Keratinocyte (primary cell): ENCODE data around the gene SCCPDH.

Experiments used
- EZH2 ChIP-seq: IDR thresholded peaks from one replicate; pipeline ENCODE4 v1.6.1; 2012; ENCODE audit warnings: inconsistent platforms, mild to moderate bottlenecking, low read length, moderate library complexity
- TF ChIP-seq, protein P1 (sequence below), 3 experiments: IDR thresholded peaks in 1 of 3; conservative IDR thresholded peaks in 1 of 3; optimal IDR thresholded peaks in 1 of 3; 2 replicates in 2 of 3; 3 replicates in 1 of 3; pipeline versions ENCODE3 to v1.5.1; 2011; ENCODE audit warnings: low read length in 3 of 3, mild to moderate bottlenecking in 3 of 3, moderate library complexity in 2 of 3, control low read depth in 1 of 3, inconsistent platforms in 1 of 3; ENCODE audit not compliant: insufficient read depth in 2 of 3; ENCODE audit errors: extremely low read depth in 1 of 3

DNA sequence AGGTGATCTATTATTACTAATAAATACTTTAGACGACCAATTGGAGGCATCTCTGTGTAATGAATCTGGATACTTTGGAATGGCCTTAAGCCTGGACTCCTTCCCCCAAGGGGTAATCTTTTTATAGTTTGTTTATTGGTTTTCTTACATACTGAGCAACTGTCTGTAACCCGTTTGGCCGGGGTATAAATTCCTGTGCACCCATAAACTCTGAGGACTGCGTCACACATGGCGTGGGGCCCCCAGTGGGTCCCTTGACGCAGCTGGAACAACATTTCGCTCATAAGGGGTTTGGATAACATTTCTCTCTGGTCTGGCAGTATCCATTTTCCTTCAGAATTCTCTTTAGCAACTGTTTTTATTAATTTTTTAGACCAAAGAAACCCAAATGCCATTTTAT lies 26.5 kb downstream of the SCCPDH start:
- TF ChIP-seq, protein P1, sequence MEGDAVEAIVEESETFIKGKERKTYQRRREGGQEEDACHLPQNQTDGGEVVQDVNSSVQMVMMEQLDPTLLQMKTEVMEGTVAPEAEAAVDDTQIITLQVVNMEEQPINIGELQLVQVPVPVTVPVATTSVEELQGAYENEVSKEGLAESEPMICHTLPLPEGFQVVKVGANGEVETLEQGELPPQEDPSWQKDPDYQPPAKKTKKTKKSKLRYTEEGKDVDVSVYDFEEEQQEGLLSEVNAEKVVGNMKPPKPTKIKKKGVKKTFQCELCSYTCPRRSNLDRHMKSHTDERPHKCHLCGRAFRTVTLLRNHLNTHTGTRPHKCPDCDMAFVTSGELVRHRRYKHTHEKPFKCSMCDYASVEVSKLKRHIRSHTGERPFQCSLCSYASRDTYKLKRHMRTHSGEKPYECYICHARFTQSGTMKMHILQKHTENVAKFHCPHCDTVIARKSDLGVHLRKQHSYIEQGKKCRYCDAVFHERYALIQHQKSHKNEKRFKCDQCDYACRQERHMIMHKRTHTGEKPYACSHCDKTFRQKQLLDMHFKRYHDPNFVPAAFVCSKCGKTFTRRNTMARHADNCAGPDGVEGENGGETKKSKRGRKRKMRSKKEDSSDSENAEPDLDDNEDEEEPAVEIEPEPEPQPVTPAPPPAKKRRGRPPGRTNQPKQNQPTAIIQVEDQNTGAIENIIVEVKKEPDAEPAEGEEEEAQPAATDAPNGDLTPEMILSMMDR (optimal IDR thresholded peaks at IDR 0.05 in 1 of 3, IDR thresholded peaks at IDR 0.05 in 1 of 3, conservative IDR thresholded peaks at IDR 0.05 in 1 of 3; ENCODE audit: extremely low read depth in 1 of 3, insufficient read depth in 2 of 3, low read length in 3 of 3) = no peak
- TF ChIP-seq EZH2 = no peak
